ENCODE measurements around the gene ZFPM1. TPM values are rescaled to one million over a fixed set of nuclear protein-coding genes. Genes with fewer than 3 reads are reported as not detected.

Gene ZFPM1
- polyA plus RNA-seq, 1 donor from 2014 or later, result 0.15 TPM

GRCh38 chr16:88426018-88426417 is 27.1 kb upstream of the ZFPM1 start:
- Mint-ChIP-seq H3K27me3 (no peaks in the 10 kb centered on the region), H3K4me3 (no peak overlapping the region), H3K27ac (no peak overlapping the region), H3K4me1 (peaks cover 3 to 6% (median 3%) of the 10 kb centered on the region in 3 donors), H3K36me3 (no peaks in the 10 kb centered on the region), H3K9me3 (no peaks in the 10 kb centered on the region)

DNA sequence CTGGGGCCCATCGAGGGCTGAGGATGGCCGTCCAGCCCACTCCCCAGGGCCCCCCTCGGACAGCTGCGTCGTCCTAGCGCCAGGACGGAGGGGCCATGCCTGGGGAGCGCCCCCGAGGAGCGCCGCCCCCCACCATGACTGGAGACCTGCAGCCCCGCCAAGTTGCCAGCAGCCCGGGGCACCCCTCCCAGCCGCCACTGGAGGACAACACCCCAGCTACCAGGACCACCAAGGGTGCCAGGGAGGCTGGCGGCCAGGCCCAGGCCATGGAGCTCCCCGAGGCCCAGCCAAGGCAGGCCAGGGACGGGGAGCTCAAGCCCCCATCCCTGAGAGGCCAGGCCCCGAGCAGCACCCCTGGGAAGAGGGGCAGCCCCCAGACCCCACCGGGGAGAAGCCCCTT is 25.7 kb upstream of the ZFPM1 start:
- Mint-ChIP-seq H3K27ac (no peak overlapping the region), H3K4me3 (no peak overlapping the region), H3K36me3 (no peaks in the 10 kb centered on the region), H3K9me3 (no peaks in the 10 kb centered on the region), H3K27me3 (no peaks in the 10 kb centered on the region), H3K4me1 (peaks cover 3 to 6% (median 3%) of the 10 kb centered on the region in 3 donors)

DNA sequence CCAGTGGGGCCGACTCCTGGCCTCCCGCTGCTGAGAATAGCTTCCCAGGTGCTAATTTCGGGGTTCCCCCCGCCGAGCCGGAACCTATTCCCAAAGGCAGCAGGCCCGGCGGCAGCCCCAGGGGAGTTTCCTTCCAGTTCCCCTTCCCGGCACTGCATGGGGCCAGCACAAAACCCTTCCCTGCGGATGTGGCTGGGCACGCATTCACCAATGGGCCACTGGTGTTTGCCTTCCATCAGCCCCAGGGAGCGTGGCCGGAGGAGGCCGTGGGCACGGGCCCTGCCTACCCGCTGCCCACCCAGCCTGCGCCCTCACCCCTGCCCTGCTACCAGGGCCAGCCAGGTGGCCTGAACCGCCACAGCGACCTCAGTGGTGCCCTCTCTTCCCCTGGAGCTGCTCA is 24.9 kb upstream of the ZFPM1 start:
- Mint-ChIP-seq H3K27ac (no peak overlapping the region), H3K36me3 (no peaks in the 10 kb centered on the region), H3K27me3 (no peaks in the 10 kb centered on the region), H3K4me1 (peaks cover 3 to 6% (median 3%) of the 10 kb centered on the region in 3 donors), H3K4me3 (peak overlapping the region in 1 of 4 donors; percentile 33), H3K9me3 (no peaks in the 10 kb centered on the region)

DNA sequence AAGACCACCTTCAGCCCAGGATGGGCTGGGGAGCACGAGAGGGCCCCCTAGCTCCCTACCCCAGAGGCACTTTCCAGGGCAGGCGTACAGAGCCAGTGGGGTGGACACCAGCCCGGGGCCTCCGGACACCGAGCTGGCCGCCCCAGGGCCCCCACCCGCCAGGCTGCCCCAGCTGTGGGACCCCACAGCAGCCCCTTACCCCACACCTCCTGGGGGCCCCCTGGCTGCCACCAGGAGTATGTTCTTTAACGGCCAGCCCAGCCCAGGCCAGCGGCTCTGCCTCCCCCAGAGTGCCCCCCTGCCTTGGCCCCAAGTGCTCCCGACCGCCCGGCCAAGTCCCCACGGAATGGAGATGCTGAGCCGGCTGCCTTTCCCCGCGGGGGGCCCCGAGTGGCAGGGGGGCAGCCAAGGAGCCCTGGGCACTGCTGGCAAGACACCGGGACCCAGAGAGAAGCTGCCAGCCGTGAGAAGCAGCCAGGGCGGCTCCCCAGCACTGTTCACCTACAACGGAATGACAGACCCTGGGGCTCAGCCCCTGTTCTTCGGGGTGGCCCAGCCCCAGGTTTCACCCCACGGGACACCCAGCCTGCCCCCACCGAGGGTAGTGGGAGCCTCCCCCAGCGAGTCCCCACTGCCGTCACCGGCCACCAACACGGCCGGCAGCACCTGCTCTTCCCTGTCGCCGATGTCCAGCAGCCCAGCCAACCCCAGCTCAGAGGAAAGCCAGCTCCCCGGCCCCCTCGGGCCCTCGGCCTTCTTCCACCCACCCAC is 24.3 kb upstream of the ZFPM1 start:
- no peaks in the 10 kb centered on the region for H3K36me3 Mint-ChIP-seq
- peaks cover 3 to 5% (median 3%) of the 10 kb centered on the region in 3 donors for H3K4me1 Mint-ChIP-seq
- H3K27ac Mint-ChIP-seq, result no peak overlapping the region
- H3K27me3 Mint-ChIP-seq, result no peaks in the 10 kb centered on the region
- H3K4me3 Mint-ChIP-seq, result peak overlapping the region in 3 of 4 donors; percentile 26 to 38 (median 33)
- no peaks in the 10 kb centered on the region for H3K9me3 Mint-ChIP-seq

DNA sequence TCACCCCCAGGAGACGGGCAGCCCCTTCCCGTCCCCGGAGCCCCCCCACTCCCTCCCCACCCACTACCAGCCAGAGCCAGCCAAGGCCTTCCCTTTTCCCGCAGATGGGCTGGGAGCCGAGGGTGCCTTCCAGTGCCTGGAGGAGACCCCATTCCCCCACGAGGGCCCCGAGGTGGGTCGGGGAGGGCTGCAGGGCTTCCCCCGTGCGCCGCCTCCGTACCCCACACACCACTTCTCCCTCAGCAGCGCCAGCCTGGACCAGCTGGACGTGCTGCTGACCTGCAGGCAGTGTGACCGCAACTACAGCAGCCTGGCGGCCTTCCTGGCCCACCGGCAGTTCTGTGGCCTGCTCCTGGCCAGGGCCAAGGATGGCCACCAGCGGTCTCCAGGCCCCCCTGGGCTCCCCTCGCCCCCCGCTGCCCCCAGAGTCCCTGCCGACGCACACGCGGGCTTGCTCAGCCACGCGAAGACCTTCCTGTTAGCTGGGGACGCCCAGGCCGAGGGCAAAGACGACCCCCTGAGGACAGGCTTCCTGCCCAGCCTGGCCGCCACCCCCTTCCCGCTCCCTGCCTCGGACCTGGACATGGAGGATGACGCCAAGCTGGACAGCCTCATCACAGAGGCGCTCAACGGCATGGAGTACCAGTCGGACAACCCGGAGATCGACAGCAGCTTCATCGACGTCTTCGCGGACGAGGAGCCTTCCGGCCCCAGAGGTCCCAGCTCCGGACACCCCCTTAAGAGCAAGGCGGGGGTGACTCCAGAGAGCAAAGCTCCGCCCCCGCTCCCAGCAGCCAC is 23.5 kb upstream of the ZFPM1 start:
- no peaks in the 10 kb centered on the region for H3K9me3 Mint-ChIP-seq
- H3K36me3 Mint-ChIP-seq, result no peaks in the 10 kb centered on the region
- H3K27ac Mint-ChIP-seq, result no peak overlapping the region
- no peaks in the 10 kb centered on the region for H3K27me3 Mint-ChIP-seq
- peaks cover 0 to 3% (median 0%) of the 10 kb centered on the region in 3 donors for H3K4me1 Mint-ChIP-seq
- H3K4me3 Mint-ChIP-seq, result peak overlapping the region; percentile 26 to 74 (median 71)

DNA sequence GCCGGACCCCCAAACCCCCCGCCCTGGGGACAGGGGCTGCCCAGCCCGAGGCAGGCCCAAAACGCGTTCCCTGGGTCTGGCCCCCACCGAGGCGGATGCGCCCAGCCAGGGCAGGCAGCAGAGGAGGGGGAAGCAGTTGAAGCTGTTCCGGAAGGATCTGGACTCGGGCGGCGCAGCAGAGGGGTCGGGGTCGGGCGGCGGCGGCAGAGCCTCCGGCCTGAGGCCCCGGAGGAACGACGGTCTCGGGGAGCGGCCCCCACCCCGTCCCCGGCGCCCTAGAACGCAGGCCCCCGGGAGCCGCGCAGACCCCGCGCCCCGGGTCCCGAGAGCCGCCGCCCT is 22.9 kb upstream of the ZFPM1 start:
- no peak overlapping the region for H3K27ac Mint-ChIP-seq
- no peaks in the 10 kb centered on the region for H3K9me3 Mint-ChIP-seq
- no peaks in the 10 kb centered on the region for H3K36me3 Mint-ChIP-seq
- peak overlapping the region; percentile 17 to 74 (median 71) for H3K4me3 Mint-ChIP-seq
- no peaks in the 10 kb centered on the region for H3K4me1 Mint-ChIP-seq
- H3K27me3 Mint-ChIP-seq, result no peaks in the 10 kb centered on the region

DNA sequence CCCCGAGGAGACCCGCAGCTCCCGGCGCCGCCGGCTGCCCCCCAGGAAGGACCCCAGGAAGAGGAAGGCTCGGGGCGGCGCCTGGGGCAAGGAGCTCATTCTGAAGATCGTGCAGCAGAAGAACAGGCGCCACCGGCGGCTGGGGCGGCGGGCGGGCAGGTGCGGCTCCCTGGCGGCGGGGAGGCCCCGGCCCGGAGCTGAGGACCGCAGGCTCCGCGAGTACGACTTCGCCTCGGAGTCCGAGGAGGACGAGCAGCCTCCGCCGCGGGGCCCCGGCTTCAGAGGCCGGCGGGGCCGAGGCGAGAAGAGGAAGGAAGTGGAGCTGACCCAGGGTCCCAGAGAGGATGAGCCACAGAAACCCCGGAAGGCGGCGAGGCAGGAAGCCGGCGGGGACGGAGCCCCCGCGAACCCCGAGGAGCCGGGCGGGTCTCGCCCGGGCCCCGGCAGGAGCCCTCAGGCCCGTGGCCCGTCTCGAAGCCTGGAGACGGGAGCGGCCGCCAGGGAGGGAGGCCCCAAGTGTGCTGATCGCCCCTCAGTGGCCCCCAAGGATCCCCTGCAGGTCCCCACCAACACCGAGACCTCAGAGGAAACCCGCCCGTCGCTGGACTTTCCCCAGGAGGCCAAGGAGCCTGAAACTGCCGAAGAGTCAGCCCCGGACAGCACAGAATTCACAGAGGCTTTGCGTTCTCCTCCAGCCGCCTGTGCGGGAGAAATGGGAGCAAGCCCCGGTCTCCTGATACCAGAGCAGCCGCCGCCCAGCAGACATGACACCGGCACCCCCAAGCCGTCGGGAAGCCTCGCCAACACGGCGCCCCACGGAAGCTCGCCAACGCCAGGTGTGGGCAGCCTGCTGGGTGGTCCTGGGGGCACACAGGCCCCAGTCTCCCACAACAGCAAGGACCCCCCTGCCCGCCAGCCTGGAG is 22.3 kb upstream of the ZFPM1 start:
- Mint-ChIP-seq H3K9me3 (no peaks in the 10 kb centered on the region), H3K27me3 (no peaks in the 10 kb centered on the region), H3K27ac (peak overlapping the region in 1 of 3 donors; percentile 73), H3K4me3 (peak overlapping the region; percentile 70 to 85 (median 71)), H3K36me3 (no peaks in the 10 kb centered on the region), H3K4me1 (no peaks in the 10 kb centered on the region)

- H3K27me3 Mint-ChIP-seq, result no peaks in the 10 kb centered on the region
- peak overlapping the region in 3 of 4 donors; percentile 41 to 70 (median 54) for H3K4me3 Mint-ChIP-seq
- H3K4me1 Mint-ChIP-seq, result no peaks in the 10 kb centered on the region
- no peak overlapping the region for H3K27ac Mint-ChIP-seq
- no peaks in the 10 kb centered on the region for H3K36me3 Mint-ChIP-seq
- H3K9me3 Mint-ChIP-seq, result no peaks in the 10 kb centered on the region
Measured at GRCh38 chr16:88431651-88432050, 21.4 kb upstream of the ZFPM1 start.

GRCh38 chr16:88432174-88432573 is 20.9 kb upstream of the ZFPM1 start:
- Mint-ChIP-seq H3K4me3 (peak overlapping the region in 2 of 4 donors; percentile 41 to 70), H3K27me3 (no peaks in the 10 kb centered on the region), H3K27ac (peak overlapping the region in 1 of 3 donors; percentile 23), H3K9me3 (no peaks in the 10 kb centered on the region), H3K4me1 (no peaks in the 10 kb centered on the region), H3K36me3 (no peaks in the 10 kb centered on the region)

DNA sequence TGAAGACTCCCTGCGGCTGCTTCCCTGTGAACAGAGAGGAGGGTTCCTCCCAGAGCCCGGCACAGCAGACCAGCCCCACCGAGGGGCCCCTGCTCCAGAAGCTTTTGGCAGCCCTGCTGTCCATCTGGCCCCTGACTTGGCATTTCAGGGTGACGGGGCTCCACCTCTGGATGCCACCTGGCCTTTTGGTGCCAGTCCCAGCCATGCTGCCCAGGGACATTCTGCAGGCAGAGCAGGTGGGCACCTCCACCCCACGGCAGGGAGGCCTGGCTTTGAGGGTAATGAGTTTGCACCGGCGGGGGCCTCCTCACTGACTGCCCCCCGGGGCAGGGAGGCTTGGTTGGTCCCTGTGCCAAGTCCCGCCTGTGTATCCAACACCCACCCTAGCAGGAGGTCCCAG is 20.3 kb upstream of the ZFPM1 start:
- no peaks in the 10 kb centered on the region for H3K27me3 Mint-ChIP-seq
- H3K4me1 Mint-ChIP-seq, result no peaks in the 10 kb centered on the region
- no peaks in the 10 kb centered on the region for H3K9me3 Mint-ChIP-seq
- no peaks in the 10 kb centered on the region for H3K36me3 Mint-ChIP-seq
- H3K4me3 Mint-ChIP-seq, result no peak overlapping the region
- peak overlapping the region in 1 of 3 donors; percentile 39 for H3K27ac Mint-ChIP-seq

DNA sequence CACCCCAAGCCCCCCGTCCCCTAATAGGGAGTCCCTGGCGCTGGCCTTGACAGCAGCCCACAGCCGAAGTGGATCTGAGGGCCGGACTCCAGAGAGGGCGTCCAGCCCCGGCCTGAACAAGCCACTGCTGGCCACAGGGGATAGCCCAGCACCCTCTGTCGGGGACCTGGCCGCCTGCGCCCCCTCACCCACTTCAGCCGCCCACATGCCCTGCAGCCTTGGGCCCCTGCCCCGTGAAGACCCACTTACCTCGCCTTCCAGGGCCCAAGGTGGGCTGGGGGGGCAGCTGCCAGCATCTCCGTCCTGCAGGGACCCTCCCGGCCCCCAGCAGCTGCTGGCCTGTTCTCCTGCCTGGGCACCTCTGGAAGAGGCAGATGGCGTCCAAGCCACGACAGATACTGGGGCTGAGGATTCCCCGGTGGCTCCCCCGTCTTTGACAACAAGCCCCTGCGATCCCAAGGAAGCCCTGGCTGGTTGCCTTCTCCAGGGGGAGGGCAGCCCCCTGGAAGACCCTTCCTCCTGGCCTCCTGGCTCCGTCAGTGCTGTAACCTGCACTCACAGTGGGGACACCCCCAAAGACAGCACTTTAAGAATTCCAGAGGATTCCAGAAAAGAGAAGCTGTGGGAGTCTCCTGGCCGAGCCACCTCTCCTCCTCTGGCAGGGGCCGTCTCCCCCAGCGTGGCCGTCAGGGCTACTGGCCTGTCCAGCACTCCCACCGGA is 19.3 kb upstream of the ZFPM1 start:
- no peak overlapping the region for H3K4me3 Mint-ChIP-seq
- H3K27ac Mint-ChIP-seq, result no peak overlapping the region
- no peaks in the 10 kb centered on the region for H3K36me3 Mint-ChIP-seq
- no peaks in the 10 kb centered on the region for H3K9me3 Mint-ChIP-seq
- H3K4me1 Mint-ChIP-seq, result no peaks in the 10 kb centered on the region
- no peaks in the 10 kb centered on the region for H3K27me3 Mint-ChIP-seq

DNA sequence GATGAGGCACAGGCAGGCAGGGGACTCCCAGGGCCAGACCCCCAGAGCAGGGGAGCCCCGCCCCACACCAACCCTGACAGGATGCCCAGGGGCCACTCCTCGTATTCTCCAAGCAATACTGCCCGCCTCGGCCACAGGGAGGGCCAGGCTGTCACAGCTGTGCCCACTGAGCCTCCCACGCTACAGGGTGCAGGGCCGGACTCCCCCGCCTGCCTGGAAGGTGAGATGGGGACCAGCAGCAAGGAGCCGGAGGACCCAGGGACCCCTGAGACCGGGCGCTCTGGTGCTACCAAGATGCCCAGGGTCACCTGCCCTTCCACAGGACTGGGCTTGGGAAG is 18.8 kb upstream of the ZFPM1 start:
- Mint-ChIP-seq H3K4me3 (no peak overlapping the region), H3K9me3 (no peaks in the 10 kb centered on the region), H3K27me3 (no peaks in the 10 kb centered on the region), H3K4me1 (no peaks in the 10 kb centered on the region), H3K27ac (no peak overlapping the region), H3K36me3 (no peaks in the 10 kb centered on the region)

DNA sequence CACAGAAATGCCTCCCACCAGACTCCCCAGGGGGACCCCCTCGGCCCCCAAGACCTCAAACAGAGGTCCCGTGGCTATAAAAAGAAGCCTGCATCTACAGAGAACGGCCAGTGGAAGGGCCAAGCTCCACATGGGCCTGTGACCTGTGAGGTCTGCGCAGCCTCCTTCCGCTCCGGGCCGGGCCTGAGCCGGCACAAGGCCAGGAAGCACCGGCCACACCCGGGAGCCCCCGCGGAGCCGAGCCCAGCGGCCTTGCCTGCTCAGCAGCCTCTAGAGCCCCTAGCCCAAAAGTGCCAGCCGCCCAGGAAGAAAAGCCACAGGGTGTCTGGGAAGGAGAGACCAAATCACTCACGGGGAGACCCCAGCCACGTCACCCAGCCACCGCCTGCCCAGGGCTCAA is 18.3 kb upstream of the ZFPM1 start:
- Mint-ChIP-seq H3K36me3 (no peaks in the 10 kb centered on the region), H3K4me1 (no peaks in the 10 kb centered on the region), H3K27ac (no peak overlapping the region), H3K9me3 (no peaks in the 10 kb centered on the region), H3K27me3 (no peaks in the 10 kb centered on the region), H3K4me3 (no peak overlapping the region)

- Mint-ChIP-seq H3K4me1 (no peaks in the 10 kb centered on the region), H3K27ac (no peak overlapping the region), H3K9me3 (no peaks in the 10 kb centered on the region), H3K36me3 (no peaks in the 10 kb centered on the region), H3K4me3 (no peak overlapping the region), H3K27me3 (no peaks in the 10 kb centered on the region)
Measured at GRCh38 chr16:88435437-88436355, 17.4 kb upstream of the ZFPM1 start.
